ENCODE data around the gene SEC11C. TPM values are rescaled to one million over a fixed set of nuclear protein-coding genes. Genes with fewer than 3 reads are reported as not detected.

Gene SEC11C
- total and polyA plus RNA-seq, 2 of the 13 experiments (the other 11 are each of a cell fraction or from before 2014, with no cell fraction given), result 71.9 to 297 TPM

DNA sequence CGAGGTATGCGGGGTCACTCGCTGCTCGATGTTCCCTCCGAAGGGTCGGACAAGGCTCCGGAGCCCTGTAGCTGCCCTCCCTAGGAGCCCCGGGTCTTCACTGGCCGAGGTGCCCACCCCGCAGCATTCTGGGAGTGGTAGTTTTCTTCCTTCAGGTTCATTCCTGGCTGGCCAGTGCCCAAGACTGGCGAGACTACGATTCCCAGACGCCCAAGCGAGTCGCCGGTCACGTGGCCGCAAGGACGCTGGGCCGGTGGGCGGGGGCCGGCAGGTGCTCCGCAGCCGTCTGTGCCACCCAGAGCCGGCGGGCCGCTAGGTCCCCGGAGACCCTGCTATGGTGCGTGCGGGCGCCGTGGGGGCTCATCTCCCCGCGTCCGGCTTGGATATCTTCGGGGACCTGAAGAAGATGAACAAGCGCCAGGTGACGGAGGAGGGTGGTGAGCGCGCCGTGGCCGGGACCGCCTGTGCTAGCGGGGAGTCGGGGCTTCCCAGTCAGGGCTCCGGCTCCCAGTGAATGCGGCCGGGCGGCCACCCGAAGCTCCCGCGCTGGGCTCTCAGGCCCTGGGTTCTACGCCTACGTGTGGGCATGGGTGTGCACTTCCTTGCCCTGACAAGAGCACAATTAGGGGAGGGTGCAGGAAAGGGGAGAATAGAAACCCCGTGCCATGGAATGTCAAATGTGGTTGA lies at the start of gene SEC11C (continued):
- TF ChIP-seq, protein P1, sequence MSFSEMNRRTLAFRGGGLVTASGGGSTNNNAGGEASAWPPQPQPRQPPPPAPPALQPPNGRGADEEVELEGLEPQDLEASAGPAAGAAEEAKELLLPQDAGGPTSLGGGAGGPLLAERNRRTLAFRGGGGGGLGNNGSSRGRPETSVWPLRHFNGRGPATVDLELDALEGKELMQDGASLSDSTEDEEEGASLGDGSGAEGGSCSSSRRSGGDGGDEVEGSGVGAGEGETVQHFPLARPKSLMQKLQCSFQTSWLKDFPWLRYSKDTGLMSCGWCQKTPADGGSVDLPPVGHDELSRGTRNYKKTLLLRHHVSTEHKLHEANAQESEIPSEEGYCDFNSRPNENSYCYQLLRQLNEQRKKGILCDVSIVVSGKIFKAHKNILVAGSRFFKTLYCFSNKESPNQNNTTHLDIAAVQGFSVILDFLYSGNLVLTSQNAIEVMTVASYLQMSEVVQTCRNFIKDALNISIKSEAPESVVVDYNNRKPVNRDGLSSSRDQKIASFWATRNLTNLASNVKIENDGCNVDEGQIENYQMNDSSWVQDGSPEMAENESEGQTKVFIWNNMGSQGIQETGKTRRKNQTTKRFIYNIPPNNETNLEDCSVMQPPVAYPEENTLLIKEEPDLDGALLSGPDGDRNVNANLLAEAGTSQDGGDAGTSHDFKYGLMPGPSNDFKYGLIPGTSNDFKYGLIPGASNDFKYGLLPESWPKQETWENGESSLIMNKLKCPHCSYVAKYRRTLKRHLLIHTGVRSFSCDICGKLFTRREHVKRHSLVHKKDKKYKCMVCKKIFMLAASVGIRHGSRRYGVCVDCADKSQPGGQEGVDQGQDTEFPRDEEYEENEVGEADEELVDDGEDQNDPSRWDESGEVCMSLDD (CRISPR knock-in tag; IDR thresholded peaks at IDR 0.05; ENCODE audit: borderline replicate concordance), result no peak
- TF ChIP-seq NR2F2 (IDR thresholded peaks at IDR 0.05; ENCODE audit: borderline replicate concordance, low read depth) (no peak), EED (CRISPR knock-in tag; IDR thresholded peaks at IDR 0.05) (no peak), RBAK (CRISPR knock-in tag; IDR thresholded peaks at IDR 0.05) (no peak), RARA (CRISPR knock-in tag; IDR thresholded peaks at IDR 0.05) (no peak), FOSL2 (CRISPR knock-in tag; IDR thresholded peaks at IDR 0.05) (peak; percentile 5; the same call in 1 of the 2 replicates), ZNF335 (CRISPR knock-in tag; IDR thresholded peaks at IDR 0.05) (peak; percentile 99), SP4 (CRISPR knock-in tag; IDR thresholded peaks at IDR 0.05) (peak; percentile 78), AGO1 (IDR thresholded peaks at IDR 0.05; ENCODE audit: low read depth, low read length, poor library complexity, severe bottlenecking) (no peak), RFX1 (IDR thresholded peaks at IDR 0.05) (no peak), ZFP36L1 (CRISPR knock-in tag; IDR thresholded peaks at IDR 0.05) (no peak), ZNF20 (CRISPR knock-in tag; IDR thresholded peaks at IDR 0.05) (0 out of 2 replicates have a peak, but pooled peaks have one; percentile 28), ZNF792 (CRISPR knock-in tag; IDR thresholded peaks at IDR 0.05) (no peak)
- TF ChIP-seq, protein P2, sequence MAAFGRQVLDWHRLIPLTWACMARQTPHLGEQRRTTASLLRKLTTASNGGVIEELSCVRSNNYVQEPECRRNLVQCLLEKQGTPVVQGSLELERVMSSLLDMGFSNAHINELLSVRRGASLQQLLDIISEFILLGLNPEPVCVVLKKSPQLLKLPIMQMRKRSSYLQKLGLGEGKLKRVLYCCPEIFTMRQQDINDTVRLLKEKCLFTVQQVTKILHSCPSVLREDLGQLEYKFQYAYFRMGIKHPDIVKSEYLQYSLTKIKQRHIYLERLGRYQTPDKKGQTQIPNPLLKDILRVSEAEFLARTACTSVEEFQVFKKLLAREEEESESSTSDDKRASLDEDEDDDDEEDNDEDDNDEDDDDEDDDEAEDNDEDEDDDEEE (CRISPR knock-in tag; IDR thresholded peaks at IDR 0.05), result no peak
- TF ChIP-seq, protein P3, sequence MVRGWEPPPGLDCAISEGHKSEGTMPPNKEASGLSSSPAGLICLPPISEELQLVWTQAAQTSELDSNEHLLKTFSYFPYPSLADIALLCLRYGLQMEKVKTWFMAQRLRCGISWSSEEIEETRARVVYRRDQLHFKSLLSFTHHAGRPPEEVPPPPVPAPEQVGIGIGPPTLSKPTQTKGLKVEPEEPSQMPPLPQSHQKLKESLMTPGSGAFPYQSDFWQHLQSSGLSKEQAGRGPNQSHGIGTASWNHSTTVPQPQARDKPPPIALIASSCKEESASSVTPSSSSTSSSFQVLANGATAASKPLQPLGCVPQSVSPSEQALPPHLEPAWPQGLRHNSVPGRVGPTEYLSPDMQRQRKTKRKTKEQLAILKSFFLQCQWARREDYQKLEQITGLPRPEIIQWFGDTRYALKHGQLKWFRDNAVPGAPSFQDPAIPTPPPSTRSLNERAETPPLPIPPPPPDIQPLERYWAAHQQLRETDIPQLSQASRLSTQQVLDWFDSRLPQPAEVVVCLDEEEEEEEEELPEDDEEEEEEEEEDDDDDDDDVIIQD (CRISPR knock-in tag; IDR thresholded peaks at IDR 0.05; ENCODE audit: low read depth), result no peak
- TF ChIP-seq, protein P4, sequence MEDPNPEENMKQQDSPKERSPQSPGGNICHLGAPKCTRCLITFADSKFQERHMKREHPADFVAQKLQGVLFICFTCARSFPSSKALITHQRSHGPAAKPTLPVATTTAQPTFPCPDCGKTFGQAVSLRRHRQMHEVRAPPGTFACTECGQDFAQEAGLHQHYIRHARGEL (CRISPR knock-in tag; IDR thresholded peaks at IDR 0.05), result no peak
- TF ChIP-seq, protein P5, sequence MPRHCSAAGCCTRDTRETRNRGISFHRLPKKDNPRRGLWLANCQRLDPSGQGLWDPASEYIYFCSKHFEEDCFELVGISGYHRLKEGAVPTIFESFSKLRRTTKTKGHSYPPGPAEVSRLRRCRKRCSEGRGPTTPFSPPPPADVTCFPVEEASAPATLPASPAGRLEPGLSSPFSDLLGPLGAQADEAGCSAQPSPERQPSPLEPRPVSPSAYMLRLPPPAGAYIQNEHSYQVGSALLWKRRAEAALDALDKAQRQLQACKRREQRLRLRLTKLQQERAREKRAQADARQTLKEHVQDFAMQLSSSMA (CRISPR knock-in tag; IDR thresholded peaks at IDR 0.05), result no peak
- TF ChIP-seq, protein P6, sequence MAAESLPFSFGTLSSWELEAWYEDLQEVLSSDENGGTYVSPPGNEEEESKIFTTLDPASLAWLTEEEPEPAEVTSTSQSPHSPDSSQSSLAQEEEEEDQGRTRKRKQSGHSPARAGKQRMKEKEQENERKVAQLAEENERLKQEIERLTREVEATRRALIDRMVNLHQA (CRISPR knock-in tag; IDR thresholded peaks at IDR 0.05), result no peak
- TF ChIP-seq, protein P7, sequence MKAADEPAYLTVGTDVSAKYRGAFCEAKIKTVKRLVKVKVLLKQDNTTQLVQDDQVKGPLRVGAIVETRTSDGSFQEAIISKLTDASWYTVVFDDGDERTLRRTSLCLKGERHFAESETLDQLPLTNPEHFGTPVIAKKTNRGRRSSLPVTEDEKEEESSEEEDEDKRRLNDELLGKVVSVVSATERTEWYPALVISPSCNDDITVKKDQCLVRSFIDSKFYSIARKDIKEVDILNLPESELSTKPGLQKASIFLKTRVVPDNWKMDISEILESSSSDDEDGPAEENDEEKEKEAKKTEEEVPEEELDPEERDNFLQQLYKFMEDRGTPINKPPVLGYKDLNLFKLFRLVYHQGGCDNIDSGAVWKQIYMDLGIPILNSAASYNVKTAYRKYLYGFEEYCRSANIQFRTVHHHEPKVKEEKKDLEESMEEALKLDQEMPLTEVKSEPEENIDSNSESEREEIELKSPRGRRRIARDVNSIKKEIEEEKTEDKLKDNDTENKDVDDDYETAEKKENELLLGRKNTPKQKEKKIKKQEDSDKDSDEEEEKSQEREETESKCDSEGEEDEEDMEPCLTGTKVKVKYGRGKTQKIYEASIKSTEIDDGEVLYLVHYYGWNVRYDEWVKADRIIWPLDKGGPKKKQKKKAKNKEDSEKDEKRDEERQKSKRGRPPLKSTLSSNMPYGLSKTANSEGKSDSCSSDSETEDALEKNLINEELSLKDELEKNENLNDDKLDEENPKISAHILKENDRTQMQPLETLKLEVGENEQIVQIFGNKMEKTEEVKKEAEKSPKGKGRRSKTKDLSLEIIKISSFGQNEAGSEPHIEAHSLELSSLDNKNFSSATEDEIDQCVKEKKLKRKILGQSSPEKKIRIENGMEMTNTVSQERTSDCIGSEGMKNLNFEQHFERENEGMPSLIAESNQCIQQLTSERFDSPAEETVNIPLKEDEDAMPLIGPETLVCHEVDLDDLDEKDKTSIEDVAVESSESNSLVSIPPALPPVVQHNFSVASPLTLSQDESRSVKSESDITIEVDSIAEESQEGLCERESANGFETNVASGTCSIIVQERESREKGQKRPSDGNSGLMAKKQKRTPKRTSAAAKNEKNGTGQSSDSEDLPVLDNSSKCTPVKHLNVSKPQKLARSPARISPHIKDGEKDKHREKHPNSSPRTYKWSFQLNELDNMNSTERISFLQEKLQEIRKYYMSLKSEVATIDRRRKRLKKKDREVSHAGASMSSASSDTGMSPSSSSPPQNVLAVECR (CRISPR knock-in tag; IDR thresholded peaks at IDR 0.05; ENCODE audit: borderline replicate concordance), result peak; percentile 93
